Activated CD4-positive, alpha-beta T cell treated with anti-CD3 and anti-CD28 coated beads for 4 hours (primary cell): ENCODE data around the gene IGF2BP2.

ENCODE experiments used
- DNase-seq, 2 donors: peaks; one replicate each; pipeline ENCODE4 v3.0.0-alpha.2; 2020

The IGF2BP2 gene

DNA sequence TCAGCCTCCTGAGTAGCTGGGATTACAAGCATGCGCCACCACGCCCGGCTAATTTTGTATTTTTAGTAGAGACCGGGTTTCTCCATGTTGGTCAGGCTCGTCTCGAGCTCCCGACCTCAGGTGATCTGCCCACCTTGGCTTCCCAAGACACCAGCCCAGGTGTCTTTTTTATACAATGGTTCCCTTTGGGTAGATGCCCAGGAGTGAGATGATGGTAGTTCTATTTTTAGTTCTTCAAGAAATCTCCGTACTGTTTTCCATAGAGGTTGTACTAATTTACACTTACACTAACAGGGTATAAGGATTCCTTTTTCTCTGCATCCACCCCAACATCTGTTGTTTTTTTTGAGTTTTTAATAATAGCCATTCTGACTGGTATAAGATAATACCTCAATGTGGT, 94.3 kb downstream of the IGF2BP2 start:
- DNase-seq, result no peak

DNA sequence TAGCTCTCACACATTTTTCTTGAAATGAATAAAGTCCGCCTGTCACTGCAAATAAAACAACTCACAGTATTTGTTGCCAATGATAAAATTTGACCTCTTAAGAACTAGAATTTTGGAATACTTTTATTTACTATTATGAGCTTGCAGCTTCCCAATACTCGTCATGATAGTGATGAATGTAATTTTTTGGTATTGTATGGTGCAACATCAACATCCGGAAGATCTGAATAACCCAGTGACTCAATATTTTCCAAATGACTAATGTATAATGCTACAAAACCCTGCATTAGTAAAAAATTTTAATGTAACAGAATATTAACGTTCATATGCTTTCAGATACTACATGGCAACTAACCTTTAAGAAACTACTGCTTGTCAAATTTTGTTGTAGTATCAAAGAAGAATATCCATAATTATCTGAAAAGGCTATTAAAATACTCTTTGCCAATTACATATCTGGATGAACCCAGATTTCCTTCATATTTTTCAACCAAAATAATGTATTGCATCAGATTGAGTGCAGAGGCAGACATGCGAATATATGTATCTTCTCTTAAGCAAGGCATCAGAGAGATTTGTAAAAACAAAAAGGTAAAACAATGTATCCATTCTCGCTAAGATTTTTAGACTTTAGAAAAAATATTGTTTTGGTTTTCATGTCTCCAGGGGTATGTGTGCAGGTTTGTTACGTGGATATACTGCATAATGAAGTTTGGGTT, 95.3 kb downstream of the IGF2BP2 start:
- DNase-seq, result no peak

DNA sequence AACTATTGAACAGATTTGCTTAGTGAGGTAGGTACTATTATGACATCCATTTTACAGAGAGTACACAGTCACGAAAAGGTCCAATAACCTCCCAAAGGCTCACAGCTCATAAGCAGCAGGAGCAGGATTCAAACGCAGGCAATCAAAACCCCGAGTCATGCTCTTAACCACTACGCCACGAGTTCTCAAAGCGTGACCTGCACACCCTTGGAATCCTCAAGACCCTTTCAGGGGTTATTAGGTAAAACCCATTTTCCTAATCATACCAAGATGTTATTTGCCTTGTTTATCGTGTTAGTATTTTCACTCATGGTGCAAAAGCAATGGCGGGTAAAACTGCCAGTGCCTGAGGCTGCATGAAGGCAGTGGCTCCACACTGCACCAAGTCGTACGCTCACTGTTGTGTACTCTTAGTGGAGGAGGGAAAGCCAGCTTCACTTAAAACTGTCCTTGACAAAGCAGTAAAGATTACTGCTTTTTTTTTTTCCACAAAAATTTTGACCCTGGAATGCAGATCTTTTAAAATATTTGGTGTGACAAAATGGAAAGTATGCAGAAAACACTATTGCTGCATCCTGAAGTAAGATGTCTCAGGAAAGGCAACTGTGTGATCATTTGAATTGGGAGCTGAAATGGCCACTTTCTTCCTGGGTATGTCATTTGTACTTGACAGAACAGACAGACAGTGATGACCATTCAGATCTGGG, 96.1 kb downstream of the IGF2BP2 start:
- DNase-seq, result no peak

DNA sequence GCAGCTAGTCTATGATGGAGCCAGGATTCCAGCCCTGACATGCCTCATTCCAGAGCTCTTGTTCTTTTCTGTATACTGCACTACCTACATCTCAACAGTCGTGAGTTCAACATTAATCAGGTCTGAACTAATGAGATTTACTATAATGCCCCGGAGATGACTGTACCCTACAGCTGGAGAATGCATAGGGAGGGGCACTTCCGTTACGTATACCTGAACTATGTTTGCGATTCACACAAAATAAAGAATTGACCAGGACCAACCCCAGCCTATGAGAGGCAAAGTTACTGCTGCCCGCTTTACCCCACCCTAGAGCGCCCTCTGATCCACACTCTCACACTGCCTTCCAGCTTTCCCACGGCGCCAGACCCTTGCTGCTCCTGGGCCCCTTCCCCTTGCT, 97.0 kb downstream of the IGF2BP2 start:
- DNase-seq, result no peak

DNA sequence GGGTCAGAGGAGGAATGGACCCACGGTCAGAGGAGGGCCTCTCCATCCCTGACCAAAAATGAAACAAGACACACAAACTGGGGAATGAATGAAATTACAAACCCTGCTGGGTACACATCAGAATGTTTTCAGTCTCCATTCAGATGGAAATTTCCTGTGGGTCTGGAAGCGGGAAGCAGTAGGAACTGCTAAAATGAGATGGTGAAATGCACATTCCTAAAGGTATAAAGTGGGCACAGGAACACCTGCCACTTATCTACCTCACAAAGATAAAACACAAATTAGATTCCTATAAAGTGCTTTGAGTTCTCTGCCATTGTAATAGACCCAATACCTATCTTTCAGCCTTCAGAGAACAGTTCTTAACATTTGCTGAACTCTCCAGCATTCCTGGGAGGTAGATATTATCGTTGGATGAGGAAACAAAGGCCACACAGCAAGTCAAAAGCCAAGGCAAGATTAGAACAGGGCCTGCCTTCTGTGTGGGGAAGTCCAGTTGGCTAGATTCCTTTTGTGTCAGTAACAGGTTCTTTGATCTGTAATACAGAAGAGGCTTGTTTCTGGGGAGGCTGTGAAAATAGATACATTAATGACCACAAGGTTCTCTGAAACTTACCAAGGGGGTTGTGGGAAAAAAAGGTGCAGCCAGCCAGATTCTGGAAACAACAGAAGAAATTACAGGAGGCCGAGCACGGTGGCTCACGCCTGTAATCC, 98.4 kb downstream of the IGF2BP2 start:
- DNase-seq, result no peak

DNA sequence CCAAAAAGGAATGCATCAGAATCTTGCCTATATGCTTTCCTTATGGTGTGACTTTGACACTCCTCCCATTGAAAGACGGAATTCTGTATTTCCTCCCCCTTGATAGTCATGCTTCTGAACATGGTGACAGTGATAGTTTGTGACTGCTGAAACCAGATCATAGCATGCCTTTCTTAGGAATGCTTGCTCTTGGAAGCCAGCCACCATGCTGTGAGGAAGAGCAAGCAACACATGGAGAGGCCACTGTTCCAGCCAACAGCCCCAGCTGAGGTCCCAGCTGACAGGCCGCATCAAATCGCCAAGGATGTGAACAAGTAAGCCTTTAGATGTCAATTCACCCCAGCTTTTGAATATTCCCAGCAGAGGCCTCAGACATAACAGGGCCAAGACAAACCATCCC, 100.1 kb downstream of the IGF2BP2 start:
- DNase-seq, result no peak

DNA sequence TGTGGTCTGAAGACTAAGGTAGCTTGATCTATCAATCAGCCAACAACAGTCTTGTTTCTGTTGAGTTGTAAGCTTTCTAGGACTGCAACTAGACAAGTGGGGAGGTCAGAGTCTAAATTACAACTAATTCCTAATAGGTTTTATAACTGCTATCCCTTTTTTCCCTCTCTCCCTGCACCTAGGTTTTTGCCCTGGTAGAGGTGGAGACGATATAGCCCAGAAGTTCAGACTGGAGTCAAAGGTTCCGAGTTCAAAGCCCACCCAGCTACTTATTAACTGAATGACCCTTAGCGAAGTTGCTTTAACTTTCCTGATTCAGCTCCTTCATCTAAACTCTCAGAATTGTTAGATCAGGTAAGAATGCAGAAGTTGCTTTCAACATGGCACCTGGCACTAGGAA, 100.6 kb downstream of the IGF2BP2 start:
- DNase-seq, result no peak

DNA sequence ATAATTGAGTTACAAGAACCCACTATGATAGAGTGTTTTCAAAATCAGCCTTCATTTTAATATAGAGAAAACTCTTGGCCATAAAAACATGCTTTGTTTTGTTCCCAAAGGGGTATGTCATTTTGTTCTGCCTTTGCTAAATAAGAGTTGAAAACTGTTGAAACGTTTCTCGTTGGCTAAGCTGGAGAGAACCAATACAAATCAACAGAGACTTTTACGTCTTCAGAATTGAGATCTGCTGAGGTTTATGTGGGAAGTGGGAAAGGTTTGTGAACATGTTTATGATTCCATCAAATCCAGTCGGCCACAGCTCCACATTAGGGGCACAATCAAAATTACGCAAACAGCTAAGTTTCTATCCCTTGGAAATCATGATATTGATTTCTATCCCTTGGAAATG, 102.0 kb downstream of the IGF2BP2 start:
- DNase-seq, result no peak

DNA sequence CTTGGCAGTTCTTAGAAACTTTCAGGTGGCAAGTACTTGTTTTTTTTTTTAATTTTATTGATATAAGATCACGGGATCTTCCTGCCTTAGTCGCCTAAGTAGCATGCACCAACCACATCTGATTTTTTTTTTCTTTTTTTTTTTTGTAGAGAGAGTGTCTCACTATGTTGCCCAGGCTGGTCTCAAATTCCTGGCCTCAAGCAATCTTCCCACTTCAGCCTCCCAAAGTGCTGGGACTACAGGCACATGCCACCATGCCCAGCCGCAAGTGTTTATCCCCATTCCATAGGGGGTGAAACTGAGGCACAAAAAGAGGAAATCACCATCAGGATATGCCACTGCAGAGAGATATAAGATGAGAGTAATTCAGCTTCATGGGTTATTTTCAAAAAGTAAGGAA, 102.9 kb downstream of the IGF2BP2 start:
- no peak for DNase-seq

DNA sequence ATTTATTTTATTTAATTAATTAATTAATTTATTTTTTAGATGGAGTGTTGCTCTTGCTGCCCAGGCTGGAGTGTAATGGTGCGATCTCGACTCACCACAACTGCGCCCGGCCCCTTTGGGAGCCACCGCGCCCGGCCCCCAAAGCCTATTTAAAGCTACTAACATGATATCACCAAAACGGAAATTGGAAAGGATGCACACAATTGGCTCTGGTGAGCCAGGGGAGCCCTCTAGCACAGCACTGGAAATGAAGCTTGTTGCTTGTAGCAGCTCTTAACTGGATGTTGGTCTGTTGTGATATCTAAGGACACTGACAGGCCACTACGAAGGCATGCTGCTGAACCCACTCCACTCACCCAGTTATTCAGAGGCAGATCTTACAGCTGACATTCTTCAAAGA, 104.5 kb downstream of the IGF2BP2 start:
- DNase-seq, result no peak

DNA sequence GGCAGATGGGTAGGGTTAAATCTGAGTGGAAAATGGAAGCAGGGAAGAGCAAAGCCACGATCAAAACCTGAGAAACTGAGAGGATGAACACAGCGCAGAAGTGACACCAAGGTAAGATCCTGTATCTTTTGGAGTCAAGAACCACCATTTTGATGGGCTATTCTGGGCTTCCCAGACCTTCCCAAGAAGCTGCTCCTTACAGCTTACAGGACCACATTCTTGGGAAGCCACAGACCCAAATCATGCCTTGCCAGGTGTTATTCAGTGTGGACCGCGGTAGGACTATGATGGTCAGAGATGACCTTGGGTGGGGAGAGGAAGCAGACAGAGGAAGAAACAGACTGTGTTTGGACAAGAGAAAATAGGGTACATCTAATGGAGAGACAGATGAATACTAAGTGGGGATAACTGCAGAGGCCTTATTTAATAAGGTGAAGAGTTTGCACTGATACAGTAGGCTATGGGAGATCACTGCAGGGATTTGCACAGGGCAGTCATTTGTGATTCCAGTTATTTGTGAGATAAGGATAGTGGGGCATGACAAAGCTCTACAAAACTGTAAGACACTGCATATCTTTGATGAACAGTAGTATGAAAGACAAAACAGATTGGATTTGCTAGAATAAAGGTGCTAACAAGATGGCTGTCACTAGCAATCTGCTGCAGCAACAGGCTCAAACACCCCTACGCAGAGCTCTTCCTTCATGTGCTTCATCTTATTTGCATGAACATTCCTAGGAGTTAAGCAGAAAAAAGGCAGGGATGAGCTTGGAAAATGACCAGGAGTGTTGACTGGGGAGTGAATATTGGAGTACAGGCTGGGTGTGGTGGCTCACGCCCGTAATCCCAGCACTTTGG, 105.9 kb downstream of the IGF2BP2 start:
- no peak for DNase-seq

DNA sequence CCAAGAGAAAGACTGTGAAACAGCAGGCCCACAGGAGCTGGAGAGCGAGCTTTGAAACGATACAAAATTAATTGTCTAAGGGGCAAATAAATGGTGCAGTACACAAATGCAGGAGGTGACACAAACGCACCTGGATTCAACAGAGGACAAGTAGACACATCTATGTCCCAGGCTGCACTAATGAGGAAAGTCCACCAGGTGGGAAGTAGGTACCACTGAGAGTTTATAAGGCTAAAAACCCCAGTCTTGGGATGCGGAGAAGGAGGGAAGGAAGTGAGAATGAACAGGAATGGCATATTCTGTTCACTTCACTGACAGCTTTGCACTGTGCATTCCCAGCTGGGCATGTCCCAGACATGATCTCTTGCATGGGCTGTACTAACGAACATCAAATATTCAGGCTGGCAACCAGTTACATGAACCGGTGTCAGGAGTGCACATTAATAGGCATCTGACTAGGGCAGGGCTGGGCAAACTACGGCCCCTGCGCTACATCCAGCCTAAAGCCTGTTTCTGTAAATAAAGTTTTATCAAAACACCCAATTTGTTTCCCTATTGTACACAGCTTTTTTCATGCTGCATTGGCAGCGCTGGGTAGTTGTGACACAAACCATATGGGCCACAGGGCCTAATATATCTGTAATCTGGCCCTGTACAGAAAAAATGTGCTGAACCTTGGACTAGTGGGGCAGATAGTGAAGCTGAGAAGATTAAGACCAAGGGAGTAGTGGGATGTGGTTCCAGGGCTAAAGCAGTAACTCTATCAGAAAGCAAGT, 107.0 kb downstream of the IGF2BP2 start:
- DNase-seq, result no peak

DNA sequence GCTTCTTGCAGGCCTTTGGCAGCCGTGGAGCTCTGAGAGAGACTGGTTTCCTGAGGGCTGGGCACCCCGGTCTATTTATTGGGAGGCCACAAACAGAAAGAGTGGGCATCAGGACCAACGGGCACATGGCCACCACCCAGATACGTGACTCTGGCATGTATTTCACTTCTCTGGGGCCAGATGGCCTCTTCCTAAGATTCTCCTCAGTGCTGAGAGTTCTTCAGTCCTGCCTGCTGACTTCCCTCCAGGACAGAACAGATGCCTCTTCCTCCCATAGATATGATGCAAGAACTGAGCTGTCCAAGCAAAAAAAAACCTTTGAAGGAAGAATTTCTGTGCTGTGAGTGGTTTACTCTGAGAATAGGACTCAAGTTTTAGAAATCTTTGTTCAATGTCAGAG, 107.7 kb downstream of the IGF2BP2 start:
- no peak for DNase-seq

DNA sequence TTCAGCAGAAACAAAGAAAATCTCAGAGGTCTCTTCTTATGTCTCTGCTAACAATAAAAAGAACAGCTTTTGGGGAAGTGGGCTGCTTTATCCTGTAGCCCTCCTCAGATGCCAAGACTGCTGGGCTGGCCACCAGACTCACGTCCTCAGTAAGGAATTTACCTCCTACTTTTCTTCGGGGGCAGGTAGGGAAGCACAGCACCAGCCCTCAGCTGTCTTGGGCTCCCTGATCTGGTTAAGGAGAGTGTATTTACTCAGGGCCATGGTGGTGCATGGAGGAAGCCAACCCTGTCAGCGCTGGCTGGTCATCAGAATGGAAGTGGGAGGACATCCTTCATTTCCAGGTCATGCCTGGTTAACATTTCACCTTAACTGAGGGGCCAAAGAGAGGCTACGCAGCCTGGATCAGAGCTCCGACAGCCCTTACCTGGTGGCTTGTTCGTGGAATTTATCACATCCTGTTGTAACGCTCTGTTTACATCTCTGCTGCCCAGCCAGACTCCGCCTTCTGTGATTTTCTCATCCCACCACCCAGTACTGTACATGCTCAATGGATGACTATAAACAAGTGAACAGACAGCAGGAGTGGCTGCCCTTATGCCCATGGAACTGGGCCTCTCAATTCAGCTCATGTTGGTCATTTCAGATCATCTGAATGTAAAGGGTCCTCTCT, 108.3 kb downstream of the IGF2BP2 start:
- no peak for DNase-seq

DNA sequence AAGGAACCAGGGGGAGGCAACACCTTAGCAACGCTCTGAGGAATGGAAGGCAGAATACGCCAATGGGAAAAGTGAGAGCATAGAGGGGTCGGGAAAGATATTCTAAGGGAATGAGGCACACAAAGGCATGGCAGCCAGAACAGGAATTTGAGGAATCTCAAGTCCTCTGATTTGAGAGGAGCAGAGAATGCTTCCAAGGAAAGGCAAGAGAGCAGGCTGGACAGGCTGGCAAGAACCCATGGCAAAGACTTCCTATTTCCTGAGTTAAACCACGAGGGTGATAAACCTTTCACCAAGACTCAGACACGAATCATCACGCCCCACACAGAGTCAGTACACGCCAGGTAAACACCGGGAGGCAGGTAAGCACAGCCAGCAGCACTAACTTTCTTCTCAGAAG, 109.8 kb downstream of the IGF2BP2 start:
- no peak for DNase-seq

DNA sequence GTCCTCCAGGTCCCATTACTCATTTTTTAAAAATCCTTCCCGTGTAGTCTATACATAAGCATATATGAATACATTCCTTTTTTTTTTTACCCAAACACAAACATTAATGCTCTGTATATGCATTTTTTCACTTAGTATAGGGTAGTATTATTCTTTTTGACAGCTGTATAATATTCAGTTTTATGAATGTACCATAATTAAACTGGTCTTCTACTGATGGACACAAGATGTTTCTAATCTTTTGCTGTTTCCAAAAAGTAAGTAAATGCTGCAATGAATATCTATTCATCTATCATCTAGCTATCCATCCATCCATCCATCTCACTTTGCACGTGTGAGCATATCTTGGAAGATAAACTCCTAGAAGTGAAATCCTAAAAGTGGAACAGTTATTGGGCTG, 110.8 kb downstream of the IGF2BP2 start:
- no peak for DNase-seq

DNA sequence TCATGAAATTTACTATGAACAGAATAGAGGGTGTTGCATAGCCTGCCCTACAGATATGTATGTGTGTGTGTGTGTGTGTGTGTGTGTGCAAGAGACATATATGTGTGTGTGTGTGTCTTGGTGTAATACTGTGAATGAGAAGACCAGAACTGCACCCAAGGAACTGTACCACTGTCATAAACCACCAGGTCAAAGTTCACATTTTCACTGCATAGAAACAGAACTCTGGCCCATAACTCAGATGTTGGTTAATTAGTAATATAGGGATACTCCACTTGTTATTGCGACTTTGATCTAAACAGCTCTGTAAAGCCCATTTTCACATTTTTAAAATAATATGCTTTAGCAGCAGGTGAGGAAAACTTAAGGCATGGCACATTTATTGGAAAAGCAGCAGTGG, 111.8 kb downstream of the IGF2BP2 start:
- DNase-seq, result no peak

DNA sequence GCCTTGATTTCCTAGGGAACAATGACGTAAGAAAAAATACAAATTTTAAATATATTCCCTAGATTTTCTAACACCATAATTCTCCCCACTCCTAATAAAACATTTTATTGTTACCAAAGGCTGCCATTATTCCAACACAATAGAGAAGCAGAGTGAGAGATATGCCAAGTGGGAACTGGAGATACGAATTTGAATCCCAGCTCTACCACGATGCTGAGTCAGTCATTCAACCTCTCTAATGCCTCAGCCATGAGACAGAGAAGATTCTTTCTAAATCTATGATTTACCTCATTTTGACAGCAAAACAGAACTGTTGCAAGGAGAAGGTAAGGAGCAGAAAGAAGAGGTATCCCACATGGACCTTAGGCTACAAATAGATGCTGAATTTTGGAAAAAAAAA, 112.5 kb downstream of the IGF2BP2 start:
- no peak for DNase-seq

DNA sequence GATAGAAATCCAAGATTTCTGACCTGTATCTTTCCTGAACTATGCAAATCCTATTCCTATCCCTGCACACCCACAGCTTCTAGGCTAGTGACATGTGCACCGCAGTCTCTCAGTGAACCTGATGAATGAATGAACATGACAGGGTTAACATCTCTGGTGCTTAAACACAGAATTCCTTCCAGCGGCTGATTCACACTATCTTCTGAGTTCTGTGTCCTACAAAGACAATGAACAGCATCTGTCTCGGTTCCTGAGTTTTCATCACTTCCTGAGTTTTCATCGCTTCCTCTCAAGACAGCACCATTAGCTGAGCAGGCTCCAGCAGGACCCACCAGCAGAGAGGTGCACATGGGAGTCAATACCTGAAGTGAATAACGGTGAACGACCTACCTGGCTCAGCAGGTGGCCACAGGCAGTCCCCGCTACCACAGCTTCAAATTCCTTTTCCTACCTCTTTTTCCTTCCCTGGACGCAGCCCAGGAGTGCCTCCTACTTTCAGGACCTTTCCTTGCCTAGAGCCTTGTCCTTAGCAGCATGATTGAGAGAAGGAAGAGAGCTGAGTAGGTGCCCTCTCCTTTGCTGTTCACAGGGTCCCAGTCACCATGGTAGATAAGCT, 113.5 kb downstream of the IGF2BP2 start:
- DNase-seq, result no peak

DNA sequence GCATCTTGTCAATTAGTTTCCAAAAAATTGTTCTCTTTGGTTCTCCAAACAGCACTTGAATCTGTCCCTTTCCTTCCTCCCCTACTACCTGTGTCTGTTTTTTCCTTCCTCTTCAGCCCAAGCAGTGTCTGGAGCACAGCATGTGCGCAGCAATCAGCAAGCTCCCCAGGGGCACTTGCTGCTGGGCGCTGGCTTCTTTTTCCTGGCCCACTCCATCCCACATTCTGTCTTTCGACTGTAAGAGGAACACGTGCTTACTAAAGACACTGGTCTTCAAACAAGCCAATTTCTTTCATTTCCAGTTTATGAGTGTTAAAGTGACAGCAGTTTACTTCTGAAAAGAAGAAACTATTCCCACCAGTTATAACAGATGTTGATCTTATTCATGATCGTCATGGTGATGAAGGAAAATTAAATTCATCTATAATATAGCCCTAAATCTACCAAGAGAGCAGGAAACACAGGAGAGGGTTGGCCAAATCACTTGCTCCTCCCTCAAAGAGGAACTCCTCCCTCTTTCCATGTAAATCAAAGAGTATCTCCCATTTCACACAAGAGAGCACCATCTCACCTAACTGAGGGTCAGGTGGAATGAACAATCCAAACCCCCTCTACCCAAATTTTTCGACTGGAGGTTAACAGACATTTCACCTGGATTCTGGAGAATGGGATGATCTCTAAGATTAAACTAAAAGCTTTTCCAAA, 115.4 kb downstream of the IGF2BP2 start:
- no peak for DNase-seq

DNA sequence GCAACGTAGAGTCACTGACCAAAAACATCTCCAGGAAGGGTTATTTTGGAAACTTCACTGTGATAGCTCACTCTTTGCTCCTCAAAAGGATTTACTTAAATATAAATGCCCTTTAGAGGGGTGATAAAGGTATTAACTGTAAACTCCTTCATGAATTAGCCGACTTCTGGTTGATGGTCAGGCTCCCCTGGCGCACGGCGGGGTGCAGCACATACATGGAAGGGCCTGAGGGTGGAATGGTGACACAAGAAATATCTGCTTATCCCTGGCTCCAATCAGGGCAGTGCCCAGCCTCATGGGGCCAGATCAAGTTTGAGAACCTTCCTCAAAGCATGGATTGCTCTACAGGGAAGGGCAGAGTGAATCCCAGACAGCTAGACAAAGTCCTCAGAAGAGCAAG, 116.5 kb downstream of the IGF2BP2 start:
- no peak for DNase-seq
